ENCODE results near the gene FAM217B.

FAM217B gene

DNA sequence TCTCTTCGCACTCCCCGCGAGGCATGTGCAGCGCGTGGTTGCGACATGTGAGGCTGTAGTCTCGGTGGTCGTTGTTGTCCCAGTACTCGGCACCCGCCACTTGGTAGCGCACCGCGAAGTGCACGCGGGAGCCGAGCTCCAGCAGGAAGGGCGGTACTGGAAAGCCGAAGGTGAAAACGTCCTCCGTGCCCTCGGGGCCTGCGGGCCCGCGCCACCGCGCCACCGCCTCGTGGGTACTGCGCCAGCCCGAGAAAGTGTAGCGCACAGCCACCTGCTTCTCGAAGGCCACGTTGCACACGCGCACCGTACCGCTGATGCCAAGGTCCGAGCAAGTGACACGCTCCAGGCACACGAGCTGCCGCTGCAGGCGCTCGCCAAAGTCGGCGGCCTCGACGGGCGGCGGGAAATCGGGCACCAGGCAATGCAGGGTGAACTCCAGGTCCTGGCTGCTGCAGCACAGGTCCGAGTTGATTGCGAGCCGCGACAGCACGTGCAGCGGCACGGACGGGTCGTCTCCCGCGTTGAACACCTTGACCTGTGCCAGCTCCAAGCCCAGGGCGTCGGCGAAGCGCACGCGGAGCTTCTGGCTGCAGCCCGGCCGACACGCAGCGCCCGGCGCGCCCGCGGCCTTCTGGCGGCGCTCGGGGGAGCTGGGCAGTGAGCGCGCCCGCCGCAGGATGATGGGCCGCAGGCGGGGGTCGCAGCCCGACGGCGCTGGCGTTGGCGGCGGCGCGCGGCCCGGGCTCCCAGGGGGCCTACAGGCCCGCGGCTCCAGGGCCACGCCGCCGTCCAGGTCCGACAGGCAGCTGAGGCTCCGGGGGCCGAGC lies 924 bp upstream of the FAM217B start:
- Histone ChIP-seq H3K36me3 (ENCODE audit: insufficient read depth, low read length) (no peaks in the 10 kb centered on the region; the same call in 1 of the 2 replicates), H3K27ac (ENCODE audit: low read depth, low read length) (peak overlapping the region; percentile 44; the same call in 1 of the 2 replicates), H3K79me2 (ENCODE audit: control insufficient read depth, insufficient read depth, low read length, unreplicated experiment) (peaks cover 25% of the 10 kb centered on the region), H2AFZ (ENCODE audit: low read length, unreplicated experiment) (peak overlapping the region; percentile 77), H3K4me1 (ENCODE audit: control insufficient read depth, insufficient read depth, low read length, unreplicated experiment) (peaks cover 20% of the 10 kb centered on the region), H3K4me3 (ENCODE audit: low read depth, low read length) (peak overlapping the region; percentile 82), H3K27me3 (ENCODE audit: insufficient read depth, low read length) (no peaks in the 10 kb centered on the region)

GRCh38 chr20:59939879-59940128 lies 385 bp upstream of the FAM217B start:
- H3K4me3 ChIP-seq (ENCODE audit: low read depth, low read length), result peak overlapping the region; percentile 82
- no peaks in the 10 kb centered on the region for H3K27me3 ChIP-seq (ENCODE audit: insufficient read depth, low read length)
- peak overlapping the region; percentile 44; the same call in 1 of the 2 replicates for H3K27ac ChIP-seq (ENCODE audit: low read depth, low read length)
- peak overlapping the region; percentile 77 for H2AFZ ChIP-seq (ENCODE audit: low read length, unreplicated experiment)
- peaks cover 25% of the 10 kb centered on the region for H3K79me2 ChIP-seq (ENCODE audit: control insufficient read depth, insufficient read depth, low read length, unreplicated experiment)
- no peaks in the 10 kb centered on the region; the same call in 1 of the 2 replicates for H3K36me3 ChIP-seq (ENCODE audit: insufficient read depth, low read length)
- H3K4me1 ChIP-seq (ENCODE audit: control insufficient read depth, insufficient read depth, low read length, unreplicated experiment), result peaks cover 20% of the 10 kb centered on the region

DNA sequence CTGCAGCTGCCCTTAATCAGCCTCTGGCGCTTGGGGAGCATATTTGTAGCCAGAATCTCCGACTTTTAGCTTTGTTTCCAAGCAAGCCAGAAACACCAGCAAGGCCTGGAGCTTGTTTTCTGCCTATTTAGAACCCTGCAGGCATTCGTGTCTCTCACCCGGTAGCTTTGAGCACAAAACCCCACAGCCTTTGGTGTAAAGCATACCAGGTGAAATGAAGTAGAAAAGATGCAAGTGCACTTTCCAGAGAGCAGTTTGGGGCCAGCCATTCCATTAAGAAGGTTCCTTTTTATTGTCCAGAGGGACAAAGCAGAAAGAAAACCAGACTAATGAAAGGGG lies 736 bp downstream of the FAM217B start:
- Histone ChIP-seq H3K36me3 (ENCODE audit: insufficient read depth, low read length) (no peaks in the 10 kb centered on the region; the same call in 1 of the 2 replicates), H3K4me3 (ENCODE audit: low read depth, low read length) (peak overlapping the region; percentile 82), H2AFZ (ENCODE audit: low read length, unreplicated experiment) (peak overlapping the region; percentile 57), H3K27ac (ENCODE audit: low read depth, low read length) (peak overlapping the region; percentile 79; the same call in 1 of the 2 replicates), H3K27me3 (ENCODE audit: insufficient read depth, low read length) (no peaks in the 10 kb centered on the region), H3K79me2 (ENCODE audit: control insufficient read depth, insufficient read depth, low read length, unreplicated experiment) (peaks cover 25% of the 10 kb centered on the region), H3K4me1 (ENCODE audit: control insufficient read depth, insufficient read depth, low read length, unreplicated experiment) (peaks cover 20% of the 10 kb centered on the region)

DNA sequence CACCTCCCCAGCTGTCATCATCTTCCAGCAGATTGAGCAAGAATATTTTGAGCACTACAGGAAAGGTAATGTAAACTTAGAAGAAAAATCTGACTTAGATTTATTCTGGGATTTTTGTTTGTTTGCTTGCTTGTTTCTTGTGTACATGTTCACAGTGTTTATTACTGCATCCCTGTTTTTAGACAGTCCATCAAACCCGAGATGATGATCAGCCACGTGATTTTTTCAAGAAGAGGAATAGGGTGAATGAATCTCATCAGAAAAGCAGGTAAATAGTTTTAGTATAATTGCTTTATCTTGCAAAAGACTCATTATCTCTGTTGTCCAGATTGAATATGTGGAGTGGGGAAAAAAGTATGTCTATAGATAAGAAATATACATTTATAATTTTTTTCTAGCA lies 2.1 kb downstream of the FAM217B start:
- Histone ChIP-seq H3K79me2 (ENCODE audit: control insufficient read depth, insufficient read depth, low read length, unreplicated experiment) (peaks cover 25% of the 10 kb centered on the region), H2AFZ (ENCODE audit: low read length, unreplicated experiment) (no peak overlapping the region), H3K4me3 (ENCODE audit: low read depth, low read length) (no peak overlapping the region), H3K36me3 (ENCODE audit: insufficient read depth, low read length) (no peaks in the 10 kb centered on the region; the same call in 1 of the 2 replicates), H3K27ac (ENCODE audit: low read depth, low read length) (no peak overlapping the region), H3K4me1 (ENCODE audit: control insufficient read depth, insufficient read depth, low read length, unreplicated experiment) (peaks cover 20% of the 10 kb centered on the region), H3K27me3 (ENCODE audit: insufficient read depth, low read length) (no peaks in the 10 kb centered on the region)

GRCh38 chr20:59944726-59945125 lies 4.5 kb downstream of the FAM217B start:
- Histone ChIP-seq H2AFZ (ENCODE audit: low read length, unreplicated experiment) (no peak overlapping the region), H3K79me2 (ENCODE audit: control insufficient read depth, insufficient read depth, low read length, unreplicated experiment) (peaks cover 12% of the 10 kb centered on the region), H3K4me1 (ENCODE audit: control insufficient read depth, insufficient read depth, low read length, unreplicated experiment) (peaks cover 4% of the 10 kb centered on the region), H3K27me3 (ENCODE audit: insufficient read depth, low read length) (no peaks in the 10 kb centered on the region), H3K4me3 (ENCODE audit: low read depth, low read length) (no peak overlapping the region), H3K36me3 (ENCODE audit: insufficient read depth, low read length) (no peaks in the 10 kb centered on the region; the same call in 1 of the 2 replicates), H3K27ac (ENCODE audit: low read depth, low read length) (no peak overlapping the region)

- Histone ChIP-seq H3K27me3 (ENCODE audit: insufficient read depth, low read length) (no peaks in the 10 kb centered on the region), H3K27ac (ENCODE audit: low read depth, low read length) (no peak overlapping the region), H3K4me3 (ENCODE audit: low read depth, low read length) (no peak overlapping the region), H3K4me1 (ENCODE audit: control insufficient read depth, insufficient read depth, low read length, unreplicated experiment) (peaks cover 4% of the 10 kb centered on the region), H2AFZ (ENCODE audit: low read length, unreplicated experiment) (no peak overlapping the region), H3K36me3 (ENCODE audit: insufficient read depth, low read length) (no peaks in the 10 kb centered on the region; the same call in 1 of the 2 replicates), H3K79me2 (ENCODE audit: control insufficient read depth, insufficient read depth, low read length, unreplicated experiment) (peaks cover 12% of the 10 kb centered on the region)
These were observed 5.0 kb downstream of the FAM217B start for GRCh38 chr20:59945175-59945574.

GRCh38 chr20:59945731-59946130 lies 5.5 kb downstream of the FAM217B start:
- Histone ChIP-seq H3K27ac (ENCODE audit: low read depth, low read length) (no peak overlapping the region), H3K27me3 (ENCODE audit: insufficient read depth, low read length) (no peaks in the 10 kb centered on the region), H3K36me3 (ENCODE audit: insufficient read depth, low read length) (no peaks in the 10 kb centered on the region; the same call in 1 of the 2 replicates), H2AFZ (ENCODE audit: low read length, unreplicated experiment) (no peak overlapping the region), H3K4me3 (ENCODE audit: low read depth, low read length) (no peak overlapping the region), H3K4me1 (ENCODE audit: control insufficient read depth, insufficient read depth, low read length, unreplicated experiment) (peaks cover 4% of the 10 kb centered on the region), H3K79me2 (ENCODE audit: control insufficient read depth, insufficient read depth, low read length, unreplicated experiment) (peaks cover 12% of the 10 kb centered on the region)

DNA sequence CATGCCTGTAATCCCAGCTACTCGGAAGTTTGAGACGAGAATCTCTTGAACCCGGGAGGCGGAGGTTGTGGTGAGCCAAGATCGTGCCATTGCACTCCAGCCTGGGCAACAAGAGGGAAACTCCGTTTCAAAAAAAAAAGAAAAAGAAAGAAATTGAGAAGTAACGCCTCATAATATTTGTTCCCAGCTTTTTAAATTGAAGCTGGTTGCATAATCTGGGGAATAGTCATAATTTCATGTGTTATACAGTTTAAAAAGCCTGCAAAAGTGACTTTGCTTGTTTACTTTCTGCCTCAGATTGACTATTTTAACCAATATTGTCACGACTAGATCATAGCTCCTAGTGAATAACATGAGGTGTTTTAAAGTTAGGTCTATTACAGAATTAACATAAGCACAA lies 7.2 kb downstream of the FAM217B start:
- Histone ChIP-seq H3K36me3 (ENCODE audit: insufficient read depth, low read length) (no peaks in the 10 kb centered on the region; the same call in 1 of the 2 replicates), H3K27ac (ENCODE audit: low read depth, low read length) (no peak overlapping the region)

GRCh38 chr20:59948212-59948611 lies 8.0 kb downstream of the FAM217B start:
- no peaks in the 10 kb centered on the region for H3K4me1 ChIP-seq (ENCODE audit: control insufficient read depth, insufficient read depth, low read length, unreplicated experiment)
- no peak overlapping the region for H3K27ac ChIP-seq (ENCODE audit: low read depth, low read length)

More for the DNA sequence above, 7.2 kb downstream of the FAM217B start:
- Histone ChIP-seq H2AFZ (ENCODE audit: low read length, unreplicated experiment) (no peak overlapping the region), H3K27me3 (ENCODE audit: insufficient read depth, low read length) (no peaks in the 10 kb centered on the region), H3K4me3 (ENCODE audit: low read depth, low read length) (no peak overlapping the region), H3K4me1 (ENCODE audit: control insufficient read depth, insufficient read depth, low read length, unreplicated experiment) (no peaks in the 10 kb centered on the region), H3K79me2 (ENCODE audit: control insufficient read depth, insufficient read depth, low read length, unreplicated experiment) (no peaks in the 10 kb centered on the region)

GRCh38 chr20:59948828-59949720 lies 8.9 kb downstream of the FAM217B start:
- Histone ChIP-seq H3K27me3 (ENCODE audit: insufficient read depth, low read length) (no peaks in the 10 kb centered on the region), H3K36me3 (ENCODE audit: insufficient read depth, low read length) (no peaks in the 10 kb centered on the region), H3K4me1 (ENCODE audit: control insufficient read depth, insufficient read depth, low read length, unreplicated experiment) (no peaks in the 10 kb centered on the region), H3K27ac (ENCODE audit: low read depth, low read length) (no peak overlapping the region), H2AFZ (ENCODE audit: low read length, unreplicated experiment) (no peak overlapping the region), H3K79me2 (ENCODE audit: control insufficient read depth, insufficient read depth, low read length, unreplicated experiment) (no peaks in the 10 kb centered on the region), H3K4me3 (ENCODE audit: low read depth, low read length) (no peak overlapping the region)

More at GRCh38 chr20:59948212-59948611, 8.0 kb downstream of the FAM217B start:
- H3K27me3 ChIP-seq (ENCODE audit: insufficient read depth, low read length), result no peaks in the 10 kb centered on the region
- no peak overlapping the region for H2AFZ ChIP-seq (ENCODE audit: low read length, unreplicated experiment)
- H3K79me2 ChIP-seq (ENCODE audit: control insufficient read depth, insufficient read depth, low read length, unreplicated experiment), result no peaks in the 10 kb centered on the region
- no peaks in the 10 kb centered on the region; the same call in 1 of the 2 replicates for H3K36me3 ChIP-seq (ENCODE audit: insufficient read depth, low read length)
- no peak overlapping the region for H3K4me3 ChIP-seq (ENCODE audit: low read depth, low read length)
